GM06990 (cell line): ENCODE data around the gene EYS.

Source experiments
- DNase-seq: peaks from one replicate; pipeline ENCODE4 v3.0.0-alpha.2; 2011; ENCODE audit not compliant: insufficient read length; ENCODE audit errors: extremely low read depth
- H3K27me3 ChIP-seq: replicated peaks from 2 replicates; pipeline ENCODE4 v1.6.0; 2011; ENCODE audit warnings: low read length; ENCODE audit not compliant: control insufficient read depth, insufficient read depth
- H3K36me3 ChIP-seq: 2 replicates; pipeline ENCODE4 v1.5.1; 2011; ENCODE audit warnings: low read length; ENCODE audit not compliant: control insufficient read depth, insufficient read depth
- H3K4me3 ChIP-seq: replicated peaks from 2 replicates; pipeline ENCODE4 v1.5.1; 2011; ENCODE audit warnings: low read depth, mild to moderate bottlenecking, control low read depth, low read length
- TF ChIP-seq, protein P1 (sequence below): IDR thresholded peaks from 2 replicates; pipeline ENCODE4 v1.5.1; 2011; ENCODE audit warnings: low read length, control low read depth, mild to moderate bottlenecking, inconsistent platforms; ENCODE audit not compliant: insufficient read depth, poor library complexity, severe bottlenecking

The EYS gene

DNA sequence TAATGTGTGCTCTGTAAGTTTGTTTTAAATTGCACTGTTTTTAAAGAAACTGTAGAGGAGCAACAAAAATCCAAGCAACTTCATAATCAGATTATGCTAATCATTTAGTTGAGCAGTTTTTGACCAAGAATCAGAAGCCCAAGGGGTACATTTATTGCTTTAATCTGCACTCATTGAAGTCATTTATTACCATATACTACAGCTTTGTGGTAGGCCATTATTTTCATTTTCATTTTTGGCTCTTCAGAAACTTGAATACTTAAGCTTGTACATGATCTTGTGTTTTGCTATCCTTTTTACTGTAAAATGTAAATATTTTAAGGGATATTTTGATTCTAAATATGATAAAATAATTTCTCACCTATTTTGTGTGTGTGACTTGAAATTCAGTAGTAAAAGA is 1992.9 kb downstream of the EYS start:
- no peaks in the 10 kb centered on the region for H3K27me3 ChIP-seq
- TF ChIP-seq, protein P1, sequence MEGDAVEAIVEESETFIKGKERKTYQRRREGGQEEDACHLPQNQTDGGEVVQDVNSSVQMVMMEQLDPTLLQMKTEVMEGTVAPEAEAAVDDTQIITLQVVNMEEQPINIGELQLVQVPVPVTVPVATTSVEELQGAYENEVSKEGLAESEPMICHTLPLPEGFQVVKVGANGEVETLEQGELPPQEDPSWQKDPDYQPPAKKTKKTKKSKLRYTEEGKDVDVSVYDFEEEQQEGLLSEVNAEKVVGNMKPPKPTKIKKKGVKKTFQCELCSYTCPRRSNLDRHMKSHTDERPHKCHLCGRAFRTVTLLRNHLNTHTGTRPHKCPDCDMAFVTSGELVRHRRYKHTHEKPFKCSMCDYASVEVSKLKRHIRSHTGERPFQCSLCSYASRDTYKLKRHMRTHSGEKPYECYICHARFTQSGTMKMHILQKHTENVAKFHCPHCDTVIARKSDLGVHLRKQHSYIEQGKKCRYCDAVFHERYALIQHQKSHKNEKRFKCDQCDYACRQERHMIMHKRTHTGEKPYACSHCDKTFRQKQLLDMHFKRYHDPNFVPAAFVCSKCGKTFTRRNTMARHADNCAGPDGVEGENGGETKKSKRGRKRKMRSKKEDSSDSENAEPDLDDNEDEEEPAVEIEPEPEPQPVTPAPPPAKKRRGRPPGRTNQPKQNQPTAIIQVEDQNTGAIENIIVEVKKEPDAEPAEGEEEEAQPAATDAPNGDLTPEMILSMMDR = no peak
- peaks cover 6% of the 10 kb centered on the region for H3K36me3 ChIP-seq
- H3K4me3 ChIP-seq = no peak overlapping the region
- no peak for DNase-seq

DNA sequence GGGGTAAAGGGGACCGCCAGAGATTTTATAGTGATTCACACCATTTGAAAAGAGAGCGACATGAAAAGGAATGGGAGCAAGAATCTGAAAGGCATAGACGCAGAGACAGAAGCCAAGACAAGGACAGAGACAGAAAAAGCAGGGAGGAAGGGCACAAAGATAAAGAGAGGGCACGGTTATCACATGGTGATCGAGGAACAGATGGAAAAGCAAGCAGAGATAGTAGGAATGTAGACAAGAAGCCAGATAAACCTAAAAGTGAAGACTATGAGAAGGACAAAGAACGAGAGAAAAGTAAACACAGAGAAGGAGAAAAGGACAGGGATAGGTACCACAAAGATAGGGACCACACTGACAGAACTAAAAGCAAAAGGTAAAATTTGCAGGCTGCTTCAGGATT is 1993.7 kb downstream of the EYS start:
- peaks cover 6% of the 10 kb centered on the region for H3K36me3 ChIP-seq
- TF ChIP-seq, protein P1 = no peak
- H3K4me3 ChIP-seq = no peak overlapping the region
- no peak for DNase-seq
- H3K27me3 ChIP-seq = no peaks in the 10 kb centered on the region

DNA sequence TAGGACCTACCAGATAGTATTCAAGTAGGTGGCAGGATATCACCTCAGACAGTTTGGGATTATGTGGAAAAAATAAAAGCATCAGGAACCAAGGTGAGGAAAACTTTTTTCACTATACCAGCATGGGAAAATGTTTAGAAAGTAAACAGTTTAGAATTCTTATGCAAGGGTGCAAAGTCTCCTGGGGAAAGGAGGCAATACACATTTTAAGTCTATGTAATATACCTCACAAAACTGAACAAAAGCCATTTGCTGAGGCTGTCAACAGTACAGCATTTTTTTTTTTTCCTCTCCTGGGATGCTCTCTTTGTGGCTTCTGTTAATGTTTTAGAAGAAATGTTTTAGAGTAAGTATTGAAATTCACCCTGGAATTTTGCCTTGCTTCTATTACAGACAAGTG is 1997.9 kb downstream of the EYS start:
- Histone ChIP-seq H3K4me3 (no peak overlapping the region), H3K36me3 (peaks cover 7% of the 10 kb centered on the region), H3K27me3 (no peaks in the 10 kb centered on the region)
- no peak for DNase-seq
- TF ChIP-seq, protein P1 = no peak

DNA sequence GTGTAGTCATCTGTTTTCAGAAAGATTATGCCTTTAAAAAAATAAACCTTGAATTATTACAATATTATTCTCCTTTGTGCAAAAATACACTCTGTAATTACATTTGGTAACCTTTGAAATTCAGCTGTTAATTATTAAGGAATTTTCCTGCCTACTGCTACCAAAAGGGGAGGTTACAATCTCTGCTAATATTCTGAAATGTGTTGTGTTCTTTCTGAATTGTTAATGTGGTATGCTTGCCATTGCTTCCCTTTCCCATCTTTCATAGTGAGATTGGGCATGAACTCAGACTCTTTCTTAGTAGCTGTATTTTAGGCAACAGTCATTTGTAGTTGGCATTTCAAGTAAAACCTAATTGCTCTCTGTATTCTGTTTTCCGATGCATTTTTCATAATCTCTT is 1998.4 kb downstream of the EYS start:
- no peak for DNase-seq
- H3K36me3 ChIP-seq = peaks cover 7% of the 10 kb centered on the region
- no peaks in the 10 kb centered on the region for H3K27me3 ChIP-seq
- TF ChIP-seq, protein P1 = no peak
- no peak overlapping the region for H3K4me3 ChIP-seq

DNA sequence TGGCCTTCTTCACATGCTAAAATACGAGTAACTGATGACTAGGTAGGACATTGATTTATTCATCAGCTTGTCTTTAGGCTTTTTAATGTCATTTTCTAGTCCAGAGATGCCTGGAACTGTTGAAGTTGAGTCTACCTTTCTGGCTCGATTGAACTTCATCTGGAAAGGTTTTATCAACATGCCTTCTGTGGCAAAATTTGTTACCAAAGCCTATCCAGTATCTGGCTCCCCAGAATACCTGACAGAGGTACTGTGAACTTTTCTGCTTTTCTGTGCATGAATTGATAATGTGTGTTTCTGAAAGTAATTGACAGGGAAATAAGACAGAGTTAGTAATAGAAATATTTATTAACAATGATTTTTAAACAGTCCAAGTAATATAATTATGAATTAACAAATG is 2000.4 kb downstream of the EYS start:
- TF ChIP-seq, protein P1 = no peak
- DNase-seq = no peak
- Histone ChIP-seq H3K36me3 (peaks cover 6% of the 10 kb centered on the region), H3K27me3 (no peaks in the 10 kb centered on the region), H3K4me3 (no peak overlapping the region)

DNA sequence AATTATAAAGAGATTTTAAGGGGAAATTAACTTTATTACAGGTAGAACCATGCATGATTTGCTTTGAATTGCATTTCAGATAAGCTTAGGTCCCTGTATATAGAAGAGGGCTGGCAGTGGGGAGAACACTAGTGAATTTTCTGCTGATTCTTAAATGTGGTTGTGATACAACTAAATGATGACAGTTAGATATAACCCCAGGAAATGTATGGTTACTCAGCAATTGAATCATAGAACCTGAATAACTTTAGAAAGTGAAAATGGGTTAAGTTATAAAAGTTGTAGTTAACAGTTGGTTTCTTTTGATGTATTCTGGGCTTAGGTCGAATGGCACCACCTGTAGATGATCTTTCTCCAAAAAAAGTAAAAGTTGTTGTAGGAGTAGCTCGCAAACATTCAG is 2001.3 kb downstream of the EYS start:
- no peak for DNase-seq
- TF ChIP-seq, protein P1 = no peak
- peaks cover 6% of the 10 kb centered on the region for H3K36me3 ChIP-seq
- H3K4me3 ChIP-seq = no peak overlapping the region
- no peaks in the 10 kb centered on the region for H3K27me3 ChIP-seq
